GM18505 (cell line): Measurements from ENCODE around the gene GFER.
"Not testable (repeated sequence)": the region's sequence is repeated elsewhere in the genome, so short reads cannot be mapped to it uniquely, and the experiment has no call there.

ENCODE experiments used
- ATAC-seq: cut with Tn5 transposase; IDR thresholded peaks from one replicate; pipeline ENCODE4 v1.9.1; 2021; ENCODE audit not compliant: unreplicated experiment
- POLR2A ChIP-seq: IDR thresholded peaks from 4 replicates; pipeline ENCODE4 v1.6.1; 2011; ENCODE audit warnings: borderline replicate concordance; ENCODE audit not compliant: insufficient read depth, insufficient read length; ENCODE audit errors: extremely low read depth

Gene GFER

GRCh38 chr16:2003827-2004641 lies 20.0 kb downstream of the GFER start:
- peak; percentile 30 for TF ChIP-seq POLR2A
- peak; percentile 45 for ATAC-seq

GRCh38 chr16:2004795-2005517 lies 21.0 kb downstream of the GFER start:
- no peak for ATAC-seq
- no peak for TF ChIP-seq POLR2A

- ATAC-seq, result no peak
- TF ChIP-seq POLR2A, result no peak
Observed at GRCh38 chr16:2005646-2006045, 21.7 kb downstream of the GFER start.

- no peak for TF ChIP-seq POLR2A
- no peak for ATAC-seq
Observed at GRCh38 chr16:2006317-2006716, 22.3 kb downstream of the GFER start.

- no peak for ATAC-seq
- TF ChIP-seq POLR2A, result no peak
Observed at GRCh38 chr16:2007081-2007836, 23.3 kb downstream of the GFER start.

GRCh38 chr16:2008009-2008526 lies 24.1 kb downstream of the GFER start:
- no peak for TF ChIP-seq POLR2A
- no peak for ATAC-seq

- TF ChIP-seq POLR2A, result no peak
- ATAC-seq, result peak; percentile 6
Observed at GRCh38 chr16:2008631-2009163, 24.7 kb downstream of the GFER start.

GRCh38 chr16:2009164-2009711 lies 25.2 kb downstream of the GFER start:
- ATAC-seq, result peak; percentile 32
- no peak for TF ChIP-seq POLR2A

- ATAC-seq, result peak; percentile 70
- TF ChIP-seq POLR2A, result peak; percentile 97
Observed at GRCh38 chr16:2009791-2010510, 26.0 kb downstream of the GFER start, which contains the start of gene ZNF598. ZNF598 (minus strand) TSS chr16:2009821.

GRCh38 chr16:2011726-2012125 lies 27.7 kb downstream of the GFER start:
- not testable (repeated sequence) for ATAC-seq

GRCh38 chr16:2013527-2013926 lies 29.5 kb downstream of the GFER start:
- TF ChIP-seq POLR2A, result no peak
- no peak for ATAC-seq
